K562 (cell line): Measurements from ENCODE around the gene TAS2R41. TPM values are rescaled to one million over a fixed set of nuclear protein-coding genes. Genes with fewer than 3 reads are reported as not detected.
A peak's percentile ranks its signal among the peaks of the same experiment; 100 is the strongest.

Experiments
- MGA ChIP-seq: fragments of 450-650 bp; IDR thresholded peaks from 2 replicates; pipeline ENCODE4 v1.6.1; 2016; ENCODE audit warnings: mild to moderate bottlenecking, moderate library complexity
- polyA plus RNA-seq, 8 experiments: library from polyadenylated mRNA; depleted of rRNA in 4 of 8; stranded (reverse) in 5 of 8; unstranded in 3 of 8; fragments of >200 nt; fragmentation: Nextera tagmentation in 2 of 8; fragmentation: Illumina TruSeq in 1 of 8; extraction: Ambion mirVana in 2 of 8; extraction: Trizol in 1 of 8; gene quantifications; 2 replicates each; pipeline versions ENCODE4 v1.2.1 to v1.2.3, GENCODE V29; 2011 to 2014; ENCODE audit warnings: inconsistent platforms in 1 of 8, missing spikeins in 1 of 8
- total RNA-seq, 7 experiments: library from RNA; depleted of rRNA in 6 of 7; stranded (reverse); fragments of >200 nt in 6 of 7; fragmentation: Illumina TruSeq in 2 of 7; extraction: Trizol in 2 of 7; gene quantifications; 2 replicates each; pipeline versions ENCODE4 v1.2.1 to v1.2.3, GENCODE V29; 2011 to 2021; ENCODE audit warnings: low replicate concordance in 1 of 7

The TAS2R41 gene
- total and polyA plus RNA-seq, 9 of the 15 experiments (the other 6 are each of a cell fraction or from before 2014, with no cell fraction given) = not detected

- TF ChIP-seq MGA = peak; percentile 36; the same call in 1 of the 2 replicates
Observed at GRCh38 chr7:143510854-143511592, 33.4 kb downstream of the TAS2R41 start (continued).
